GM18868 (cell line): ENCODE data around the gene CHTF8.

Source experiments
- ATAC-seq: cut with Tn5 transposase; IDR thresholded peaks from one replicate; pipeline ENCODE4 v1.9.1; 2021; ENCODE audit warnings: mild to moderate bottlenecking, moderate library complexity; ENCODE audit not compliant: unreplicated experiment

CHTF8 gene

GRCh38 chr16:69088684-69089083 is 43.7 kb downstream of the CHTF8 start:
- no peak for ATAC-seq

GRCh38 chr16:69087161-69087581 is 45.2 kb downstream of the CHTF8 start:
- no peak for ATAC-seq

GRCh38 chr16:69085032-69085695 is 47.2 kb downstream of the CHTF8 start:
- ATAC-seq = no peak

- no peak for ATAC-seq
Measured at GRCh38 chr16:69084289-69084688, 48.1 kb downstream of the CHTF8 start.

DNA sequence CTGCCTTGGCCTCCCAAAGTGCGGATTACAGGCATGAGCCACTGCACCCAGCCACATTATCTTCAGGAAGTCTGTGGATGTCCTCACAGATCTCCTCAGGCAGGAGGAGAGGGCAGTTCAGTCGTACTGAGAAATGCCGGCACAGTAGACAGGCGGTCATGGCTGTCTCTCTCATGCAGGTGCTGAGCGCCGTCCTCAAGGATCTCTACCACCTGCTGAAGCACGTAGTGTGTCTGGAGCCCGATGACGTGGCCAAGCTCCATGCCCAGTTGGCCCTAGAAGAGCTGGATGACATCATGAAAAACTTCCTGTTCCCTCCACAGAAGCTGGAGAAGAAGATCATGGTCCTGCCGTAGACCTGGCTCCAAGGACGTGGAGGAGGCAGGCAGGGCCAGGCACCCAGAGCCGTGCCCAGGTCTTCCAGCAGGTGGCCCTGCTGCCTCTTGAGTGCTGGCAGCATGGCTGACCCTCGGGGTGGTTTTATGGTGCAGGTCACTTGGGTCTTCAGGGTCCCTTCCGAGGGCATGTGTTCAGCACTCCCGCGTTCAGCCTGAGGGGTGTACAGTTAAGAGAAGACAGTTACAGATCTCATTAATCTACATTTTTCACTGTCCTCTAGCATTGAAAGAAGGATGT is 49.0 kb downstream of the CHTF8 start:
- ATAC-seq = no peak

- no peak for ATAC-seq
Measured at GRCh38 chr16:69079697-69080096, 52.7 kb downstream of the CHTF8 start.

- no peak for ATAC-seq
Measured at GRCh38 chr16:69078073-69078472, 54.3 kb downstream of the CHTF8 start.

GRCh38 chr16:69077251-69077650 is 55.1 kb downstream of the CHTF8 start:
- ATAC-seq = no peak

GRCh38 chr16:69073181-69073702 is 59.1 kb downstream of the CHTF8 start:
- ATAC-seq = no peak

- ATAC-seq = no peak
Measured at GRCh38 chr16:69072640-69072974, 59.8 kb downstream of the CHTF8 start.

- ATAC-seq = no peak
Measured at GRCh38 chr16:69071036-69071435, 61.4 kb downstream of the CHTF8 start.

- no peak for ATAC-seq
Measured at GRCh38 chr16:69069504-69069903, 62.9 kb downstream of the CHTF8 start.
